CD4-positive, CD25-positive, alpha-beta regulatory T cell (primary cell): ENCODE results near the gene OASL. TPM values are rescaled to one million over a fixed set of nuclear protein-coding genes. Genes with fewer than 3 reads are reported as not detected.
"Not testable (repeated sequence)": the region's sequence is repeated elsewhere in the genome, so short reads cannot be mapped to it uniquely, and the experiment has no call there.

ENCODE experiments used
- ATAC-seq, 2 donors: fragments of 150-1000 bp; cut with Tn5 transposase; one replicate each; pipeline ENCODE4 v1.10.0; 2021; ENCODE audit warnings: low read depth in 2 of 2, moderate number of reproducible peaks in 2 of 2, moderate library complexity in 1 of 2
- DNase-seq, 3 donors: peaks; one replicate each; pipeline versions ENCODE4 v3.0.0 to v3.0.0-alpha.2; 2012 to 2022; ENCODE audit warnings: mixed read lengths in 1 of 3
- H3K27ac ChIP-seq: one replicate; pipeline ENCODE4 v1.7.0; 2013; ENCODE audit warnings: mild to moderate bottlenecking, low read length; ENCODE audit not compliant: insufficient read depth, poor library complexity, severe bottlenecking
- H3K27me3 ChIP-seq: one replicate; pipeline ENCODE4 v1.7.0; 2013; ENCODE audit warnings: low read length; ENCODE audit not compliant: control insufficient read depth, insufficient read depth
- H3K36me3 ChIP-seq: one replicate; pipeline ENCODE4 v1.7.0; 2013; ENCODE audit warnings: mild to moderate bottlenecking, low read length, moderate library complexity; ENCODE audit not compliant: control insufficient read depth, insufficient read depth
- H3K4me1 ChIP-seq: 2 replicates; pipeline ENCODE4 v1.7.0; 2013; ENCODE audit warnings: mild to moderate bottlenecking, low read length; ENCODE audit not compliant: insufficient read depth, control insufficient read depth, poor library complexity, severe bottlenecking
- H3K4me3 ChIP-seq: one replicate; pipeline ENCODE4 v1.7.0; 2013; ENCODE audit warnings: low read depth, mild to moderate bottlenecking, low read length, moderate library complexity
- H3K9me3 ChIP-seq, 2 experiments: 1 replicate in 1 of 2; 2 replicates in 1 of 2; pipeline ENCODE4 v1.7.0; 2013; ENCODE audit warnings: low read length in 2 of 2, mild to moderate bottlenecking in 1 of 2, moderate library complexity in 1 of 2; ENCODE audit not compliant: control insufficient read depth in 2 of 2
- H3K27ac Mint-ChIP-seq, 3 donors: one replicate each; pipeline ENCODE4 v1.8.0; 2020 to 2022; ENCODE audit warnings: mild to moderate bottlenecking in 3 of 3, mixed read lengths in 3 of 3, moderate library complexity in 2 of 3
- H3K27me3 Mint-ChIP-seq: one replicate; pipeline ENCODE4 v1.8.0; 2022; ENCODE audit warnings: mild to moderate bottlenecking, mixed read lengths
- H3K36me3 Mint-ChIP-seq: one replicate; pipeline ENCODE4 v1.8.0; 2020; ENCODE audit warnings: mixed read lengths
- H3K4me1 Mint-ChIP-seq, 4 donors: one replicate each; pipeline ENCODE4 v1.8.0; 2020 to 2022; ENCODE audit warnings: mixed read lengths in 4 of 4, mild to moderate bottlenecking in 1 of 4
- H3K4me3 Mint-ChIP-seq, 4 donors: one replicate each; pipeline ENCODE4 v1.8.0; 2020 to 2022; ENCODE audit warnings: mild to moderate bottlenecking in 4 of 4, mixed read lengths in 4 of 4, moderate library complexity in 3 of 4
- H3K9me3 Mint-ChIP-seq, 7 donors: one replicate each; pipeline ENCODE4 v1.8.0; 2020 to 2022; ENCODE audit warnings: mixed read lengths in 7 of 7, mild to moderate bottlenecking in 3 of 7, moderate library complexity in 2 of 7
- polyA plus RNA-seq, 4 donors: library from polyadenylated mRNA; unstranded; fragments of 300-500 nt; fragmentation: Illumina TruSeq; gene quantifications; one replicate each; pipeline ENCODE4 v1.2.3, GENCODE V29; 2021
- total RNA-seq: library from RNA; stranded (reverse); gene quantifications from one replicate; pipeline ENCODE4 v1.2.3, GENCODE V29; 2022

OASL gene
- total and polyA plus RNA-seq, 5 donors from 2014 or later = 9.0 to 19.3 (median 11.7) TPM

GRCh38 chr12:121080909-121081308 is 41.9 kb upstream of the OASL start:
- Mint-ChIP-seq H3K27ac (no peak overlapping the region), H3K36me3 (no peaks in the 10 kb centered on the region), H3K4me1 (no peaks in the 10 kb centered on the region), H3K27me3 (peaks cover 5% of the 10 kb centered on the region), H3K9me3 (peaks cover 0 to 1% (median 0%) of the 10 kb centered on the region in 7 donors), H3K4me3 (no peak overlapping the region)
- DNase-seq (no peak), ATAC-seq (no peak)
- no peak overlapping the region for H3K27ac ChIP-seq
- H3K4me3 ChIP-seq = no peak overlapping the region
- no peaks in the 10 kb centered on the region for H3K9me3 ChIP-seq
- no peaks in the 10 kb centered on the region for H3K4me1 ChIP-seq
- no peaks in the 10 kb centered on the region for H3K27me3 ChIP-seq
- no peaks in the 10 kb centered on the region for H3K36me3 ChIP-seq

- H3K9me3 ChIP-seq = no peaks in the 10 kb centered on the region
- H3K4me1 ChIP-seq = no peaks in the 10 kb centered on the region
- H3K36me3 Mint-ChIP-seq = no peaks in the 10 kb centered on the region
- H3K36me3 ChIP-seq = no peaks in the 10 kb centered on the region
- no peak overlapping the region for H3K27ac Mint-ChIP-seq
- no peak overlapping the region for H3K4me3 ChIP-seq
- H3K27ac ChIP-seq = no peak overlapping the region
- no peak overlapping the region for H3K4me3 Mint-ChIP-seq
- H3K27me3 Mint-ChIP-seq = peaks cover 5% of the 10 kb centered on the region
- H3K27me3 ChIP-seq = no peaks in the 10 kb centered on the region
- ATAC-seq (no peak), DNase-seq (no peak)
- no peaks in the 10 kb centered on the region for H3K4me1 Mint-ChIP-seq
- H3K9me3 Mint-ChIP-seq = peaks cover 0 to 1% (median 0%) of the 10 kb centered on the region in 7 donors
Measured at GRCh38 chr12:121079736-121080272, 40.8 kb upstream of the OASL start.

GRCh38 chr12:121077440-121077839 is 38.4 kb upstream of the OASL start:
- H3K4me1 Mint-ChIP-seq, H3K36me3 ChIP-seq, H3K4me1 ChIP-seq, H3K4me3 Mint-ChIP-seq, H3K27me3 ChIP-seq, H3K27ac Mint-ChIP-seq, H3K36me3 Mint-ChIP-seq, H3K27ac ChIP-seq, ATAC-seq, H3K4me3 ChIP-seq, H3K9me3 ChIP-seq, DNase-seq: not testable (repeated sequence)
- peaks cover 19% of the 10 kb centered on the region for H3K27me3 Mint-ChIP-seq
- H3K9me3 Mint-ChIP-seq = peaks cover 0 to 13% (median 6%) of the 10 kb centered on the region in 7 donors

- peaks cover 29% of the 10 kb centered on the region for H3K27me3 Mint-ChIP-seq
Measured at GRCh38 chr12:121075911-121076310, 36.9 kb upstream of the OASL start.

GRCh38 chr12:121072147-121072546 is 33.1 kb upstream of the OASL start:
- Mint-ChIP-seq H3K27me3 (peaks cover 29% of the 10 kb centered on the region), H3K27ac (no peak overlapping the region), H3K4me3 (no peak overlapping the region), H3K36me3 (no peaks in the 10 kb centered on the region), H3K4me1 (no peaks in the 10 kb centered on the region), H3K9me3 (peaks cover 0 to 13% (median 6%) of the 10 kb centered on the region in 7 donors)
- Histone ChIP-seq H3K27me3 (peaks cover 11% of the 10 kb centered on the region), H3K4me1 (no peaks in the 10 kb centered on the region), H3K9me3 (peaks cover 10 to 15% of the 10 kb centered on the region in 2 experiments), H3K36me3 (no peaks in the 10 kb centered on the region), H3K27ac (no peak overlapping the region), H3K4me3 (no peak overlapping the region)
- no peak for ATAC-seq
- no peak for DNase-seq

More at GRCh38 chr12:121075911-121076310, 36.9 kb upstream of the OASL start:
- not testable (repeated sequence) for H3K4me1 Mint-ChIP-seq, H3K36me3 Mint-ChIP-seq, H3K27ac Mint-ChIP-seq, ATAC-seq, H3K4me3 ChIP-seq, H3K4me1 ChIP-seq, H3K36me3 ChIP-seq, DNase-seq, H3K4me3 Mint-ChIP-seq, H3K27ac ChIP-seq
- Histone ChIP-seq H3K27me3 (peaks cover 11% of the 10 kb centered on the region), H3K9me3 (peaks cover 10 to 15% of the 10 kb centered on the region in 2 experiments)
- H3K9me3 Mint-ChIP-seq = peaks cover 0 to 13% (median 6%) of the 10 kb centered on the region in 7 donors

GRCh38 chr12:121069206-121069605 is 30.2 kb upstream of the OASL start:
- Mint-ChIP-seq H3K4me1 (peaks cover 0 to 7% (median 2%) of the 10 kb centered on the region in 4 donors), H3K4me3 (no peak overlapping the region), H3K36me3 (no peaks in the 10 kb centered on the region), H3K27ac (no peak overlapping the region), H3K27me3 (peaks cover 29% of the 10 kb centered on the region), H3K9me3 (peaks cover 0 to 10% (median 6%) of the 10 kb centered on the region in 7 donors)
- ATAC-seq (no peak), DNase-seq (no peak)
- Histone ChIP-seq H3K27me3 (peaks cover 11% of the 10 kb centered on the region), H3K36me3 (no peaks in the 10 kb centered on the region), H3K4me1 (no peaks in the 10 kb centered on the region), H3K27ac (no peak overlapping the region), H3K4me3 (no peak overlapping the region), H3K9me3 (peaks cover 10 to 15% of the 10 kb centered on the region in 2 experiments)

- H3K4me1 ChIP-seq = peaks cover 2% of the 10 kb centered on the region
- Mint-ChIP-seq H3K36me3 (no peaks in the 10 kb centered on the region), H3K9me3 (no peaks in the 10 kb centered on the region), H3K27ac (no peak overlapping the region), H3K4me3 (no peak overlapping the region), H3K4me1 (peaks cover 4 to 11% (median 5%) of the 10 kb centered on the region in 4 donors), H3K27me3 (peaks cover 2% of the 10 kb centered on the region)
- H3K27me3 ChIP-seq = no peaks in the 10 kb centered on the region
- no peak overlapping the region for H3K4me3 ChIP-seq
- no peak overlapping the region for H3K27ac ChIP-seq
- H3K9me3 ChIP-seq = no peaks in the 10 kb centered on the region
- no peaks in the 10 kb centered on the region for H3K36me3 ChIP-seq
- ATAC-seq = no peak
- DNase-seq = no peak
Measured at GRCh38 chr12:121065345-121065744, 26.3 kb upstream of the OASL start.

- not testable (repeated sequence) for ATAC-seq, H3K9me3 Mint-ChIP-seq, H3K36me3 ChIP-seq, DNase-seq, H3K27me3 Mint-ChIP-seq, H3K27ac ChIP-seq, H3K27me3 ChIP-seq, H3K27ac Mint-ChIP-seq, H3K4me3 Mint-ChIP-seq, H3K4me3 ChIP-seq, H3K36me3 Mint-ChIP-seq, H3K9me3 ChIP-seq, H3K4me1 ChIP-seq
- H3K4me1 Mint-ChIP-seq = peaks cover 9 to 16% (median 11%) of the 10 kb centered on the region in 4 donors
Measured at GRCh38 chr12:121064586-121064985, 25.5 kb upstream of the OASL start.
